Ovary (tissue), 3 donors: Measurements from ENCODE around the gene DDT.

ENCODE experiments used
- POLR2A ChIP-seq: fragments of 450-650 bp; IDR thresholded peaks from one replicate; pipeline ENCODE4 v1.6.1; 2017; ENCODE audit warnings: antibody characterized with exemption, mild to moderate bottlenecking, moderate library complexity
- TF ChIP-seq, protein P1 (sequence below), 3 donors: fragments of 450-650 bp in 2 of 3; fragments of 200-600 bp in 1 of 3; IDR thresholded peaks; one replicate each; pipeline versions ENCODE4 v1.5.1 to v1.8.0; 2016 to 2022; ENCODE audit warnings: antibody characterized with exemption in 3 of 3, mild to moderate bottlenecking in 1 of 3
- donor health status: DM: no; HTN: no; CAD: no.

DNA sequence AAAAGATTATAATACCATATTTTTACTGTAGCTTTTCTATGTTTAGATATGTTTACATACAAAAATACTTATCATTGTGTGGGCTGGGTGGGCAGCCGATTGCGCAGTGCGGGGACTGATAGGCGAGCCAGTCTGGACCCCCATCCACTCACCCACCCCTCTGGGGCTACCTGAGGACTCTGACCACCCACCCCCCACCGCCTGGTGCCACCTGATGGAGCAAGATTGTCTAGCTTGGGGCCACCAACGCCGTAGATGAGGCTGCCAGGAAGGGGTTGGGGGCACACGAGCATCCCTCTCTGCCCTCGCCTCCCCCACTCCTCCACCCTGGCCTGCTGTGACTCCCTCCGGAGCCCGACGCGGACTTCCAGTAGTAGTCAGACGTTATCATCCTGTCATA lies 47.7 kb downstream of the DDT start:
- TF ChIP-seq, protein P1, sequence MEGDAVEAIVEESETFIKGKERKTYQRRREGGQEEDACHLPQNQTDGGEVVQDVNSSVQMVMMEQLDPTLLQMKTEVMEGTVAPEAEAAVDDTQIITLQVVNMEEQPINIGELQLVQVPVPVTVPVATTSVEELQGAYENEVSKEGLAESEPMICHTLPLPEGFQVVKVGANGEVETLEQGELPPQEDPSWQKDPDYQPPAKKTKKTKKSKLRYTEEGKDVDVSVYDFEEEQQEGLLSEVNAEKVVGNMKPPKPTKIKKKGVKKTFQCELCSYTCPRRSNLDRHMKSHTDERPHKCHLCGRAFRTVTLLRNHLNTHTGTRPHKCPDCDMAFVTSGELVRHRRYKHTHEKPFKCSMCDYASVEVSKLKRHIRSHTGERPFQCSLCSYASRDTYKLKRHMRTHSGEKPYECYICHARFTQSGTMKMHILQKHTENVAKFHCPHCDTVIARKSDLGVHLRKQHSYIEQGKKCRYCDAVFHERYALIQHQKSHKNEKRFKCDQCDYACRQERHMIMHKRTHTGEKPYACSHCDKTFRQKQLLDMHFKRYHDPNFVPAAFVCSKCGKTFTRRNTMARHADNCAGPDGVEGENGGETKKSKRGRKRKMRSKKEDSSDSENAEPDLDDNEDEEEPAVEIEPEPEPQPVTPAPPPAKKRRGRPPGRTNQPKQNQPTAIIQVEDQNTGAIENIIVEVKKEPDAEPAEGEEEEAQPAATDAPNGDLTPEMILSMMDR (IDR thresholded peaks at IDR 0.05) = no peak
- TF ChIP-seq POLR2A = no peak
